GM19025 (cell line): ENCODE results near the gene CCDC170.
"Not testable (repeated sequence)": the region's sequence is repeated elsewhere in the genome, so short reads cannot be mapped to it uniquely, and the experiment has no call there.

Experiments used
- ATAC-seq: cut with Tn5 transposase; IDR thresholded peaks from one replicate; pipeline ENCODE4 v1.9.1; 2021; ENCODE audit warnings: mild to moderate bottlenecking, low read depth, moderate library complexity; ENCODE audit not compliant: unreplicated experiment

Gene CCDC170

GRCh38 chr6:151494235-151494935 lies 568 bp downstream of the CCDC170 start:
- ATAC-seq, result no peak

- no peak for ATAC-seq
Measured at GRCh38 chr6:151494936-151495320, 1.1 kb downstream of the CCDC170 start.

GRCh38 chr6:151495380-151495779 lies 1.6 kb downstream of the CCDC170 start:
- no peak for ATAC-seq

GRCh38 chr6:151497905-151498304 lies 4.1 kb downstream of the CCDC170 start:
- ATAC-seq, result no peak

- no peak for ATAC-seq
Measured at GRCh38 chr6:151498327-151498726, 4.5 kb downstream of the CCDC170 start.

- ATAC-seq, result no peak
Measured at GRCh38 chr6:151499551-151499950, 5.7 kb downstream of the CCDC170 start.

GRCh38 chr6:151501511-151502136 lies 7.8 kb downstream of the CCDC170 start:
- ATAC-seq, result no peak

GRCh38 chr6:151502499-151502898 lies 8.7 kb downstream of the CCDC170 start:
- ATAC-seq, result no peak

GRCh38 chr6:151506761-151507160 lies 12.9 kb downstream of the CCDC170 start:
- no peak for ATAC-seq

- ATAC-seq, result no peak
Measured at GRCh38 chr6:151509048-151509447, 15.2 kb downstream of the CCDC170 start.

- ATAC-seq, result no peak
Measured at GRCh38 chr6:151512481-151512880, 18.7 kb downstream of the CCDC170 start.

GRCh38 chr6:151514000-151514730 lies 20.3 kb downstream of the CCDC170 start:
- ATAC-seq, result no peak

GRCh38 chr6:151518992-151519391 lies 25.2 kb downstream of the CCDC170 start:
- not testable (repeated sequence) for ATAC-seq

- ATAC-seq, result no peak
Measured at GRCh38 chr6:151523034-151523433, 29.2 kb downstream of the CCDC170 start.

- no peak for ATAC-seq
Measured at GRCh38 chr6:151524059-151524458, 30.2 kb downstream of the CCDC170 start.

- ATAC-seq, result no peak
Measured at GRCh38 chr6:151534576-151534975, 40.8 kb downstream of the CCDC170 start.

- ATAC-seq, result no peak
Measured at GRCh38 chr6:151535476-151536187, 41.8 kb downstream of the CCDC170 start.

- ATAC-seq, result no peak
Measured at GRCh38 chr6:151536188-151536479, 42.3 kb downstream of the CCDC170 start.

GRCh38 chr6:151537556-151537955 lies 43.7 kb downstream of the CCDC170 start:
- no peak for ATAC-seq

GRCh38 chr6:151539506-151540268 lies 45.9 kb downstream of the CCDC170 start:
- ATAC-seq, result no peak
